GM12873 (cell line): ENCODE results near the gene IGSF9B.

Source experiments
- CTCF ChIP-seq: IDR thresholded peaks from 2 replicates; pipeline ENCODE4 v1.5.1; 2012; ENCODE audit warnings: low read depth, mild to moderate bottlenecking, moderate library complexity, low read length, control low read depth; ENCODE audit not compliant: insufficient read depth; ENCODE audit errors: missing control alignments

The IGSF9B gene

GRCh38 chr11:133957900-133958299, 1.1 kb upstream of the IGSF9B start:
- no peak for TF ChIP-seq CTCF

GRCh38 chr11:133955945-133956421, 785 bp downstream of the IGSF9B start:
- TF ChIP-seq CTCF, result no peak

- TF ChIP-seq CTCF, result no peak
Observed at GRCh38 chr11:133955081-133955891, 1.5 kb downstream of the IGSF9B start.

GRCh38 chr11:133953999-133954398, 2.8 kb downstream of the IGSF9B start:
- no peak for TF ChIP-seq CTCF

- TF ChIP-seq CTCF, result no peak
Observed at GRCh38 chr11:133953547-133953946, 3.2 kb downstream of the IGSF9B start.

GRCh38 chr11:133952199-133953190, 4.3 kb downstream of the IGSF9B start:
- no peak for TF ChIP-seq CTCF
